ENCODE data around the gene ZFAND4.
"Not testable (repeated sequence)": the region's sequence is repeated elsewhere in the genome, so short reads cannot be mapped to it uniquely, and the experiment has no call there.

The ZFAND4 gene

DNA sequence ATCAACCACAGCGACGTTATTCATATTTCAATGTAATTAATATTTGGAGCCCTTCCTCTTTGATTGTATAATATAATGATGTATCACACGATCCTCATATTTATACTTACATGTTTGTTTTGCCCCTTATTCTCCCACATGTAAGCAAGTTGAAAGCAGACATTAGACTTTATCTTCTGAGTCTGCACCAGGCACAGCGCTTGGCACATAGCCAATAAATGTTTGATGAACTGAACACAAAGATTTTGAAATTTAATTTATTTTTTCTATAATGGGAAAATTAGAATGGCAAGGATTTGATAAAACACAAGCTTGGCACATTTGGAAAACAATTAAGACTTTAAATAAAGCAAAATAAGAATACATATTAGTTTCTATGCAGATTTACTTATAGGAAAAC is 31.6 kb downstream of the ZFAND4 start:
- DNase-seq (ENCODE audit: low spot score) = no peak

DNA sequence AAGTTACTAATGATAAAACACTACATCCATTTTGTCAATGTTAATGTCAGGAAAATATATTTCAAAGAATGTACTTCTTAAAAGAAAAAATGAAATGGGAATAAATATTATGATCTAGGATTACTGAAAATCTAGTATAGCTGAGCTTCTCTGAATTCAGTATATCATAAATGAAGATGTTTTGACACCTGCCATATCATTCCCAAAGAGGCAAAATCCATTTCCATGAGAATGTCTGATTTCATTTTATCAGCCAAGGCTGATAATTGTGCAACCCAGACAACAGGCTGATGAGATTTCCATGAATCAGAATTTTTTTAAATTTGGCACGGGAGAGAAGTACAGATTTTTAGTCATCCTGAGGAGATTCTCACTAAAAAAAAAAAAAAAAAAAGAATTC is 32.5 kb downstream of the ZFAND4 start:
- no peak for DNase-seq (ENCODE audit: low spot score)

DNA sequence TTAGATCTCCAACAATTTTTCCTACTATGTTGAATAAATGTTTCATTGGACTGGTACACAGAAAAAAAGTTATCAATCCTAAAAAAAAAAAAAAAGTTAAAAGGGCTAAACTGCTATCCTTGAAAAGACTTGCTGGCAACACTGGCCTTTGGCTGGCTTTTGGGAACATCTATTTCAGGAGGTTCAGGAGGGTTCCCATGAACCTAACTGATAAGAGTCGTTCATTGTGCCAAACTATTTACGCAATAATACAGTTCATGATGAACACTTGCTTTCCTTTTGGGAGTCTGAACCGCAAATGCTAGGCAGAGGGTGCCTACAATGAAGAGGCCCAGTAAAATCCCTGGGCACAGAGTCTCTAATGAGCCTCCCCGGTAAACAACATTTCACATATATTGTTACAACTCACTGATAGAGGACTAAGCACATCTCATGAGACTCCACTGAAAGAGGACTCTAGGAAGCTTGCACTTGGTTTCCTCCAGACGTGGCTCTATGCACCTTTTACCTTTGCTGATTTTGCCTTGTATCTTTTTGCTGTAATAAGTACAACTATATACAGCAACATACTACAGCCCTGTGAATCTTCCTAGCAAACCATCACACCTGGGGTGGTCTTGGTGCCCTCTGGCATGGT is 45.0 kb downstream of the ZFAND4 start:
- no peak for DNase-seq (ENCODE audit: low spot score)

GRCh38 chr10:45625879-45626278 is 46.7 kb downstream of the ZFAND4 start:
- DNase-seq (ENCODE audit: low spot score) = no peak

- no peak for DNase-seq (ENCODE audit: low spot score)
These were observed 47.8 kb downstream of the ZFAND4 start for GRCh38 chr10:45624724-45625123.

- no peak for DNase-seq (ENCODE audit: low spot score)
These were observed 57.7 kb downstream of the ZFAND4 start for GRCh38 chr10:45614869-45615268.

DNA sequence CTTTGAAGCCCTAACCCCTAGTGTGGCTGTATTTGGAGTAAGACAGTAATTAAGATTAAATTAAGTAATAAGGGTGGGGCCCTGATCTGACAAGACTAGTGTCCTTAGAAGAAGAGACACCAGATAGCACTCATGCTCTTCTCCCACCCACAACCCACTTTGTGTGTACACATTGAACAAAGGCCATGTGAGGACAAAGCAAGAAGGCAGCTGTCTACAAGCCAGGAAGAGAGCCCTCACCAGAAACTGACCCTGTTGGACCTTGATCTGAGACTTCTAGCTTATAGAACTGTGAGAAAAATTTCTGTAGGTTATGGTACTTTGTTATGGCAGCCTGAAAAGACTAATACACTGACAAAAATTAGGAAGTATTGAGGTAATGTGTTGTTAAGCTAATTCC is 59.8 kb downstream of the ZFAND4 start:
- no peak for DNase-seq (ENCODE audit: low spot score)

DNA sequence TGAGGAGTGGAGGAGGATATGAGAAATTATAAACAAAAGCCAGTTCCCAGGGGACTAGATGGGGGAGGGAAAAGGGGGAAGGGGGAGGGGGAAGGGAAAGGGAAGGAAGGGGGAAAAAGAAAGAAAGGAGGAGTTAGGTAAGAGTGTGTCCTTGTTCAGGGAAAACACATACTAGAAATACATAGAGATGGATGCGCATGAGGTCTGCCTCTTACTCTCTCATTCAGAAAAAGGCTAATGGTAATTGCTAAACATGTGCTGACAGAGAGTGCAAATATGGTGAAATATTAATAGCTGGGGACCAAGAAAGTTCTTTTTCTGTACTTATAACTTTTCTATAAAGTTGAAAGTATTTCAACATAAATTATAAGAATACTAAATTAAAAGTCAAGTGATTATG is 64.5 kb downstream of the ZFAND4 start:
- no peak for DNase-seq (ENCODE audit: low spot score)

GRCh38 chr10:45607276-45607675 is 65.3 kb downstream of the ZFAND4 start:
- no peak for DNase-seq (ENCODE audit: low spot score)

DNA sequence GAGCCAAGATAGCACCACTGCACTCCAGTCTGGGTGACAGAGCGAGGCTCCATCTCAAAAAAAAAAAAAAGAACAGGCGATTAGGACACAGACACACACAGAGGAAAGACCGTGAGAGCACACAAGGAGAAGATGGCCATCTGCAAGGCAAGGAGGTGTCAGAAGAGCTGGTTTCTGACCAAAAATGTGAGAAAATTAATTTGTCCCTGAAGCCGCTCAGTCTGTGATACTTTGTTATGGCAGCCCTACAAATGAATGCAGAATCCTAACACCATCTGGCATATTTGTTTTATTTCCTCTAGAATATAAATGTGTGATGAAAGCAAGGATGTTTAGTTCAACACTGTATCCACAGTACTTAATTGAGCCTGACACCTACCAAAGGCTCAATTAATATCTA is 69.7 kb downstream of the ZFAND4 start:
- DNase-seq (ENCODE audit: low spot score) = no peak

- DNase-seq (ENCODE audit: low spot score) = no peak
These were observed 70.4 kb downstream of the ZFAND4 start for GRCh38 chr10:45602082-45602730.

DNA sequence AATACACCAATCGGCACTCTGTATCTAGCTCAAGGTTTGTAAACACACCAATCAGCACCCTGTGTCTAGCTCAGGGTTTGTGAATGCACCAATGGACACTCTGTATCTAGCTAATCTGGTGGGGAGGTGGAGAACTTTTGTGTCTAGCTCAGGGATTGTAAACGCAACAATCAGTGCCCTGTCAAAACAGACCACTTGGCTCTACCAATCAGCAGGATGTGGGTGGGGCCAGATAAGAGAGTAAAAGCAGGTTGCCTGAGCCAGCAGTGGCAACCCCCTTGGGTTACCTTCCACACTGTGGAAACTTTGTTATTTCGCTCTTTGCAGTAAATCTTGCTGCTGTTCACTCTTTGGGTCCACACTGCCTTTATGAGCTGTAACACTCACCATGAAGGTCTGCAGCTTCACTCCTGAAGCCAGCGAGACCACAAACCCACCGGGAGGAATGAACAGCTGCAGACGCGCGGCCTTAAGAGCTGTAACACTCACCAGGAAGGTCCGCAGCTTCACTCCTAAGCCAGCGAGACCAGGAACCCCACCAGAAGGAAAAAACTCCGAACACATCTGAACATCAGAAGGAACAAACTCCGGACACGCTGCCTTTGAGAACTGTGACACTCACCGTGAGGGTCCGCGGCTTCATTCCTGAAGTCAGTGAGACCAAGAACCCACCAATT is 71.2 kb downstream of the ZFAND4 start:
- DNase-seq (ENCODE audit: low spot score) = not testable (repeated sequence)

GRCh38 chr10:45600337-45601253 is 72.0 kb downstream of the ZFAND4 start:
- not testable (repeated sequence) for DNase-seq (ENCODE audit: low spot score)

DNA sequence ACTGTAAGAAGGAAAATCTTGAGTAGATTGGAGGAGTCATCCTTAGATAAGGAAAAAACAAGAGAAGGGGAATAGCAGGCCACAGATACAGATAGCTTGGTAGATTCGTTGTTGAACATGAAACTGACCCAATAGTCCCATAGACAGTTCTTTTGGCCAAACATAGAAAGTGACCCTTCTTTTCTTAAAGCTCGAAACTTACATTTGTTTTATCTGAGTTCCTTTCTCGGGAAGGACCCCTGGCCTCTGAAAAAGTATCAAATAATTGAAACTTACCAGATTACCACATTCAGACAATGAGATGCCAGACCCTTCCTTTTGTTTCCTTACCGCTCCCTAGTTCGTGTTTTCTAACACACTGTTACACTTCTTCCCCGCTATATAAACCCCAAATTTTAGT is 72.9 kb downstream of the ZFAND4 start:
- no peak for DNase-seq (ENCODE audit: low spot score)

DNA sequence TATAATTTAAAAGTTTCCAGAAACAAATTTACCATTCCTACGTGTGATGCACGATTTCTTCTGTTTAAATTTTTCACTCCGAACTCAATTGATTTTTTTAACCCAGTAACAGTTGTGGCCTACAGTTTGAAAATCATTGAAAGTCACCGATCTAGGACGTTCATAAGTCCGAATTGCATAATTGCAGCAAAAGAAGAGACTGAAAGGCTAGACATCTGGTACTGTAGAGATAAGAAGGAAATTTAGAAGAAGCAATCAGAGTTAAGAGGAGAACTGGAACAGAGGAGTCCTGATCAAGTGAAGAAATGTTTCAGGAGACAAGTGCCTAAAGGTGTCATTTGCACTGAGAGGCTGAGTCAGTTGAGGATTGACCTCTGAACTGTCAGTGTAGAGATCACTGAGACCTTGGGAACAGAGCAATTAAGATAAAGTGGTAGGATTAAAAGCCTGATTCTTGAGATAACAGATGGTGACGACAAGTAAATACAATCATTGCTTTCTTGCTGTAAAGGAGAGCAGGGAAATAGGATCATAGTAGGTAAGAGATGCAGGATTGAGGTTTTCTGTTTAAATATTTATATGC is 73.5 kb downstream of the ZFAND4 start:
- DNase-seq (ENCODE audit: low spot score) = no peak

DNA sequence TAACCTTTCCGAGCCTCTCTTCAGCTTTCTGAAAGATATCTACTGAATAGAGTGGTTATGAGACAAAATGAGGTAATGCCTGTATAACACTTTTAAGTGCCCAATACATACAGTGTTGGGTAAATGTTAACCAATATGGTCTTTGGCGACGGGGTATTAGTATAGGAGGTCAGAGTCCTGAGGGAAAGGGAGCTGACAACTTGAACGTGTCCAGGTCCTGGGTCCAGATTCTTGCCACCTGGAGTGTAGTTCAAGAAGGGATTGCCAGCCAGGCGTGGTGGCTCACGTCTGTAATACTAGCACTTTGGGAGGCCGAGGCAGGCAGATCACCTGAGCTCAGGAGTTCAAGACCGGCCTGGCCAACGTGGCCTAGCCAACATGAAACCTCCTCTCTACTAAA is 76.0 kb downstream of the ZFAND4 start:
- DNase-seq (ENCODE audit: low spot score) = no peak

DNA sequence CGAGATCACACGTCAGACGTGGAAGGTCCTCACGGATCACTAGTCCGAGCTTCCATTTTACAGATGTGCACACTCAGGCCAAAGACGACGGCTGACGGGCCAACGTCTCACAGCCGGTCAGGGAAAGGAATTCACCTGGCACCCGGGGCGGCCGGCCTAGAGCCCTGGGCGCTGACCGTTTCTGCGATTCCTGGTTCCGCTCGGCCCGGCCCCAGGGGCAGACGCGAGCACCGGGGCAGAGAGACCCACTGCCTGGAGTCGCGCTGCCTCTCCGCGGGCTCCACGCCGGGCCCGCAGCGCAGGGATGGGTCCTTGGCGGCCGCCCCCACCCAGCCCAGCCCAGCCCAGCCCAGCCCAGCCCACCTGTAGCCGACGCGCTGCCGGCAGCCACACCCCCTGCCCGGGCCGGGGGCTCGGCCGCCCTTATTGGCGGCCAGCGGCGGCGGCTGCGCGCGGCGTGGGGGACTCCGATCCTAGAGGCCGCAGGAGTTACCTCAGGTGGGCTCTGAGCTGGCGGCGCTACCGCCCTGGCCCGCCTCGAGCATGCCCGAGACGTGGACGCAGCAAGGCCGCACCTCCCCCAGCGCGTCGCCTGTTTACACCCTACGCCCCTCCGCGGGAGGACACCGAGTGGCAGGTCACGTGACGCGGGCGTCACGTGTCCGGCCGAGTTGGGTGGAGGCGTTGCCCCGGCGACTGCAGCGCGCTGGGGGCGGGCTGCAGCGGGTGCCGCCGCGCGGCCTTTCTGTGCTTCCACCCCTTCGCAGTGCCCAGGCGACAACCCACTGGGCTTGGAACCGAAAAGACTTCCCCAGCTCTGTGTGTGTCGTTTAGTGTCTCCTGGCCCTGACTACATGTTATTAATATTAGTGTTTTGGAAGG is 78.1 kb downstream of the ZFAND4 start:
- DNase-seq (ENCODE audit: low spot score) = peak; percentile 89

- DNase-seq (ENCODE audit: low spot score) = no peak
These were observed 78.7 kb downstream of the ZFAND4 start for GRCh38 chr10:45593938-45594275.

GRCh38 chr10:45592926-45593325 is 79.6 kb downstream of the ZFAND4 start:
- DNase-seq (ENCODE audit: low spot score) = peak; percentile 19

- no peak for DNase-seq (ENCODE audit: low spot score)
These were observed 80.1 kb downstream of the ZFAND4 start for GRCh38 chr10:45592432-45592831.

DNA sequence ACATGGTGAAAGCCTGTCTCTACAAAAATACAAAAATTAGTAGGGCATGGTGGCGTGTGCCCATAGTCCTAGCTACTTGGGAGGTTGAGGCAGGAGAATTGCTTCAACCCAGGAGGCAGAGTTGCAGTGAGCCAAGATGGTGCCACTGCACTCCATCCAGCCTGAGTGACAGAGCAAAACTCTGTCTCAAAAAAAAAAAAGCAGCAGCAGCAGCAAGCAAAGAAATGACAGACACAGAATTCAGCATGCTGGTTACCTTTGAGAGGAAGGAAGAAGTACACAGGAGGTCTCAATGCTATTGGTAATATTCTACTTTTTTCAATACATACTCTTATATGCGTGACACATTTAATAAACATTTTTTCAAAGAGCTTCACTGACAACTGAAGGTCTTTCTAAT is 81.3 kb downstream of the ZFAND4 start:
- no peak for DNase-seq (ENCODE audit: low spot score)
